Measurements from ENCODE around the gene DNAH8. TPM values are rescaled to one million over a fixed set of nuclear protein-coding genes. Genes with fewer than 3 reads are reported as not detected.

The DNAH8 gene
- total RNA-seq, 1 donor from 2014 or later: not detected

DNA sequence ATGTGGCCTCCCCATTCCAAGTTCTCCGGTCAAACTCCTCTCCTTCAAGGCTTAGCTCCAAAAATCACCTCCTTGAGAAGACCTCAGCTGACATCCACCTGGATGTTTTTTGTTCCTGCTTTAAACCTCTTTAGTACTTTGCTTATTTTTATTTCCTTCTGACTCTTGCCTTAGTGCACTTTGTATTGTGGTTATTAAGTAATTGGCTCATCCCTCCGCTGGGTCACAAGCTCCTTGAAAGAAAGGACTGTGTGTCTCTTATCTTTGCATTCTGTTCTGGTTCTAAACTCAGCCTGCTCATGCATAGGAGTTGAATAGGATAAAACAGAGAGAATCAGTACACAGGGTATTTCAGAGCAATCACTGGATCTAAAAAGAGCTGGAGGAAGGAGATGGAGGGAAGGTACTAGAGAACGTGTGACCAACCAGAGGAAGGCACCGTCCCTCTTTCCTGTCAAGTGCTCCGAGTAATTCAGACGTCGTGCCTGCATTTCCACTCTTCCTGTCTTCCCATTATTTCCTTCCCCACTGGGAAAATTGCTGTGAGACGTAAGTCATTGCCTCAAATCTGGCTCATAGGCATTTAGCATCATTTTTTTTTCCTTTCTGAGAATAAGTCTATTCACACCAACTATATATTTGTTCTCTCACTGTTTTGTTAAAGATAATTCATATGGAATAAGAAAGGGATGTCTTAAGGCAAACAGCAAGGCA is 273.8 kb downstream of the DNAH8 start:
- H3K4me3 ChIP-seq (ENCODE audit: low read depth, low read length): no peak overlapping the region
- TF ChIP-seq CTCF (conservative IDR thresholded peaks at IDR 0.05; ENCODE audit: low read depth, low read length): no peak
- no peak for DNase-seq (ENCODE audit: low read depth)

GRCh38 chr6:38990475-38990874 is 275.4 kb downstream of the DNAH8 start:
- TF ChIP-seq CTCF (conservative IDR thresholded peaks at IDR 0.05; ENCODE audit: low read depth, low read length): no peak
- no peak for DNase-seq (ENCODE audit: low read depth)

GRCh38 chr6:38996676-38997075 is 281.6 kb downstream of the DNAH8 start:
- DNase-seq (ENCODE audit: low read depth): no peak
- no peak for TF ChIP-seq CTCF (conservative IDR thresholded peaks at IDR 0.05; ENCODE audit: low read depth, low read length)
- H3K4me3 ChIP-seq (ENCODE audit: low read depth, low read length): no peak overlapping the region

More at GRCh38 chr6:38990475-38990874, 275.4 kb downstream of the DNAH8 start:
- no peak overlapping the region for H3K4me3 ChIP-seq (ENCODE audit: low read depth, low read length)

GRCh38 chr6:38997128-38997761 is 282.1 kb downstream of the DNAH8 start:
- DNase-seq (ENCODE audit: low read depth): no peak
- peak; percentile 63 for TF ChIP-seq CTCF (conservative IDR thresholded peaks at IDR 0.05; ENCODE audit: low read depth, low read length)
- no peak overlapping the region for H3K4me3 ChIP-seq (ENCODE audit: low read depth, low read length)

DNA sequence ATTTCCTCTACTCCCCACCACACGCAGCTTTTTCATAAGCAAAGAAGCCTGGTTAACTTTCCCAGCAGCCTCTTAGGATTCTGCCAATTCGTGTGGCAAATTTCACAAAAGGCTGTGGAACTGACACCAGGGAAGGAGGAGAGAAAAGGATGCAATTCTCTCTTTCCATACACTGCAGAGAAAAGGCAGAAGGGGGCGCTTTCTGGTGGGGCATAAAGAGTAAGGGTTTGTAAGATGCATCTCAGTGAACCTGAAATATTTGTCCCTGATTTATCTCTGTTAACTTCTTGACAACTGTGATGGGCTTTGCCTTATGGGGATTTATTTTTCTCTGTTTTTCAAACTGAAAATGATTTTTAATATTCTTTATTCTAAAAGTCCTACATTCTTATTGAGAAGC is 288.0 kb downstream of the DNAH8 start:
- no peak overlapping the region for H3K4me3 ChIP-seq (ENCODE audit: low read depth, low read length)
- DNase-seq (ENCODE audit: low read depth): no peak
- peak; percentile 48 for TF ChIP-seq CTCF (conservative IDR thresholded peaks at IDR 0.05; ENCODE audit: low read depth, low read length)

DNA sequence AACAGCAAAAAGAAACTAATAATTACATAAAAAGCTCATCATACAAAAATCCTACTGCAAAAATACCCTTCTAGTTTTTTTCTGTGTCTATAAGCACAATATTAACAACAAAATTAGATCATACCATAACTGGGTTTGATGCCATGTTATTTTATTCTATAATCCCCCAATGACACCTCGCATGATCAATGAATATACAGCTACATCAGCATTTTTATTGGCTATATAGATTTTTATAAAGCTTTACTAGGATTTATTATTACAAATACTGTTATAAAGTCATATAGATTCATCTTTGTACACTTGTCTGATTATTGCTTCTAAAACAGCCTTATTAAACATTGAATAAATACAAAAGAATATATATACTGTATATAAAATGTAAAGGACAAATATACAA is 288.4 kb downstream of the DNAH8 start:
- no peak for TF ChIP-seq CTCF (conservative IDR thresholded peaks at IDR 0.05; ENCODE audit: low read depth, low read length)
- DNase-seq (ENCODE audit: low read depth): no peak
- no peak overlapping the region for H3K4me3 ChIP-seq (ENCODE audit: low read depth, low read length)

DNA sequence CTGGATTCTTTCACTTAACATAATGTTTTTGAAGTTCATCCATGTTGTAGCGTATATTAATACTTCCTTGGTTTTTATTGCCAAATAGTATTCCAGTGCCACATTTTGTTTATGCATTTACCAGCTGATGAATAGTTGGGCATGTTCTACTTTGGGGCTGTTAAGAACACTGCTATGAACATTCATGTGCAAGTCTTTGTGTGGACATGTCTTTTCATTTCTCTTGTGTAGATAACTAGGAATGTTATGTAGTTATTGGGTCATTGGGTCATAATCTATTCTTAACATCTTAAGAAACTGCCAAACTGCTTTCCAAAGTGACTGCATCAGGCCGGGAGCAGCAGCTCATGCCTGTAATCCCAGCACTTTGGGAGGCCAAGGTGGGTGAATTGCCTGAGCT is 289.7 kb downstream of the DNAH8 start:
- TF ChIP-seq CTCF (conservative IDR thresholded peaks at IDR 0.05; ENCODE audit: low read depth, low read length): no peak
- DNase-seq (ENCODE audit: low read depth): no peak

More for the DNA sequence above, 289.7 kb downstream of the DNAH8 start:
- no peak overlapping the region for H3K4me3 ChIP-seq (ENCODE audit: low read depth, low read length)
